Measurements from ENCODE around the gene TSPAN9.

The TSPAN9 gene

GRCh38 chr12:3272958-3273357 is 195.8 kb downstream of the TSPAN9 start:
- Histone ChIP-seq H3K27ac (replicated peaks) (no peak overlapping the region), H3K27me3 (ENCODE audit: insufficient read depth, poor library complexity, severe bottlenecking) (peaks cover 5% of the 10 kb centered on the region), H3K4me3 (replicated peaks; ENCODE audit: insufficient read depth, low read length) (no peak overlapping the region)
- no peak for DNase-seq (ENCODE audit: low read depth in 1 of 2, low spot score in 1 of 2)
- TF ChIP-seq CTCF (IDR thresholded peaks at IDR 0.05; ENCODE audit: insufficient read depth, low read length) (no peak), REST (IDR thresholded peaks at IDR 0.05; ENCODE audit: insufficient replicate concordance, low read depth) (no peak)

- Histone ChIP-seq H3K27ac (replicated peaks) (no peak overlapping the region), H3K4me3 (replicated peaks; ENCODE audit: insufficient read depth, low read length) (no peak overlapping the region), H3K27me3 (ENCODE audit: insufficient read depth, poor library complexity, severe bottlenecking) (peaks cover 5% of the 10 kb centered on the region)
- DNase-seq (ENCODE audit: low read depth in 1 of 2, low spot score in 1 of 2), result no peak
- TF ChIP-seq REST (IDR thresholded peaks at IDR 0.05; ENCODE audit: insufficient replicate concordance, low read depth), result no peak
- no peak for TF ChIP-seq CTCF (IDR thresholded peaks at IDR 0.05; ENCODE audit: insufficient read depth, low read length)
- no peak for TF ChIP-seq SPI1 (IDR thresholded peaks at IDR 0.05; ENCODE audit: borderline replicate concordance, low read depth)
These were observed 196.3 kb downstream of the TSPAN9 start for GRCh38 chr12:3273409-3273853.

GRCh38 chr12:3274664-3275063 is 197.5 kb downstream of the TSPAN9 start:
- H3K27ac ChIP-seq (replicated peaks), result no peak overlapping the region
- DNase-seq (ENCODE audit: low read depth in 1 of 2, low spot score in 1 of 2), result no peak
- no peak overlapping the region for H3K4me3 ChIP-seq (replicated peaks; ENCODE audit: insufficient read depth, low read length)
- H3K27me3 ChIP-seq (ENCODE audit: insufficient read depth, poor library complexity, severe bottlenecking), result peaks cover 8% of the 10 kb centered on the region
- TF ChIP-seq SPI1 (IDR thresholded peaks at IDR 0.05; ENCODE audit: borderline replicate concordance, low read depth), result no peak
- no peak for TF ChIP-seq GABPA (IDR thresholded peaks at IDR 0.05; ENCODE audit: low read depth)
- TF ChIP-seq REST (IDR thresholded peaks at IDR 0.05; ENCODE audit: insufficient replicate concordance, low read depth), result no peak
- no peak for TF ChIP-seq POLR2AphosphoS5 (IDR thresholded peaks at IDR 0.05; ENCODE audit: low read depth)
- TF ChIP-seq CTCF (IDR thresholded peaks at IDR 0.05; ENCODE audit: insufficient read depth, low read length), result no peak
